Tibial artery (tissue), 4 donors: Measurements from ENCODE around the gene SEM1.

Experiments used
- DNase-seq, 2 donors: peaks; one replicate each; pipeline ENCODE4 v3.0.0-alpha.2; 2019
- H3K27ac ChIP-seq, 2 donors: fragments of 200-600 bp; sonication (generic) in 1 of 2; 1 replicate in 1 of 2; 2 replicates in 1 of 2; pipeline ENCODE4 v1.5.1; 2018 to 2019; ENCODE audit warnings: mild to moderate bottlenecking in 1 of 2
- H3K27me3 ChIP-seq, 2 donors: fragments of 200-600 bp; sonication (generic) in 1 of 2; one replicate each; pipeline versions ENCODE4 v1.5.1 to v1.6.0; 2016 to 2019
- H3K36me3 ChIP-seq, 3 donors: fragments of 200-600 bp; sonication (generic) in 2 of 3; one replicate each; pipeline ENCODE4 v1.5.1; 2016 to 2019; ENCODE audit warnings: mild to moderate bottlenecking in 2 of 3
- H3K4me1 ChIP-seq, 4 donors: fragments of 200-600 bp; sonication (generic) in 2 of 4; 1 replicate in 3 of 4; 2 replicates in 1 of 4; pipeline ENCODE4 v1.5.1; 2016 to 2019
- H3K4me3 ChIP-seq, 2 donors: fragments of 200-600 bp; sonication (generic) in 1 of 2; 1 replicate in 1 of 2; 2 replicates in 1 of 2; pipeline ENCODE4 v1.5.1; 2018 to 2019; ENCODE audit warnings: mild to moderate bottlenecking in 2 of 2
- H3K9me3 ChIP-seq, 3 donors: fragments of 200-600 bp; sonication (generic) in 1 of 3; one replicate each; pipeline ENCODE4 v1.5.1; 2016 to 2019
- CTCF ChIP-seq, 2 experiments: fragments of 200-600 bp in 1 of 2; fragments of 450-650 bp in 1 of 2; IDR thresholded peaks; one replicate each; pipeline ENCODE4 v1.5.1; 2017 to 2019; ENCODE audit warnings: antibody characterized with exemption in 2 of 2, mild to moderate bottlenecking in 1 of 2, moderate library complexity in 1 of 2
- intact Hi-C: fragments of 100-400 bp; cut with DNase I; formaldehyde crosslinking; loops from one replicate; pipeline ENCODE4 v1.15.0; 2023; ENCODE audit warnings: low total_unique reads

The SEM1 gene

DNA sequence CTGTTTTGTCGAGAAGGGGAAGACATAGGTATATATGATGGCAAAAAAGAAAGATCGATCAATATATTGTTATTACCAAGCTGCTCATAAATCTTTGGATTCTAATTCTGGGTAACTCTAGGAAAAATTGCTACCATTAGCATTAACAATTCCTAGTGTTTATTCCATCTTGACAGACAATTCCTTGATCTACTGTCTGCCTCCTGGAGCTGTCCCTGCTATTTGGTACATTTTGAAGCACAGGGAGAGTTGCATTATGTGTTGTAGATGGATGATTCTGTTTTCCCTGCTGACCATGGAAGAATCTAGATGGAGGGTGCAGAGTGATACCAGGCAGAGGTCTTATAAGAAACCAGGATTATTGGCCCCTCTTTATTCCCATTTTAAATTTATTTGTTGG, 29.1 kb upstream of the SEM1 start:
- Histone ChIP-seq H3K4me1 (no peaks in the 10 kb centered on the region), H3K4me3 (no peak overlapping the region), H3K9me3 (no peaks in the 10 kb centered on the region), H3K27ac (no peak overlapping the region), H3K27me3 (peaks cover 0 to 5% of the 10 kb centered on the region in 2 donors), H3K36me3 (no peaks in the 10 kb centered on the region)
- TF ChIP-seq CTCF (IDR thresholded peaks at IDR 0.05) = no peak
- intact Hi-C loops = no loop called here
- no peak for DNase-seq

GRCh38 chr7:96737545-96738050, 28.0 kb upstream of the SEM1 start:
- no peak for TF ChIP-seq CTCF (IDR thresholded peaks at IDR 0.05)
- intact Hi-C loops = no loop called here
- H3K27ac ChIP-seq = no peak overlapping the region
- H3K9me3 ChIP-seq = no peaks in the 10 kb centered on the region
- no peak for DNase-seq
- no peak overlapping the region for H3K4me3 ChIP-seq
- peaks cover 0 to 5% of the 10 kb centered on the region in 2 donors for H3K27me3 ChIP-seq
- no peaks in the 10 kb centered on the region for H3K4me1 ChIP-seq
- H3K36me3 ChIP-seq = no peaks in the 10 kb centered on the region

DNA sequence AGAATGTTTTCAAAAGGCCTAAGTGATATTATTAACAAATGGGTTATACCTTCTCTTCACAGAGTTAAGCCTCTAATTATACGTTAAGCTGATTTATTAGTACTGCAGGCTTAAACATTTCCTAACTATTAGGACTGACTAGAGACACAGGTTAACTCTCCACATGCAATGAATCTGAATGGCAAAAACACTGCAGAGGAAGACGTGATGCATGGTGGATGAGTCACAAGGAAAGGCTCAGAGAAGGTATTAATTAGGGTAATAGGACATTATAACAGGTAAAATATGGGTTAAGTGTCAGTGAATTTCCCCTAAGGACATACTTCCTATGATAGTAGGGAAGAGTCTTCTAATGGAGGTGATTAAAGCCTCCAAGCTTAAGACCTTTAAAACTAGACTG, 24.7 kb upstream of the SEM1 start:
- no peaks in the 10 kb centered on the region for H3K4me1 ChIP-seq
- no peak for TF ChIP-seq CTCF (IDR thresholded peaks at IDR 0.05)
- no peak overlapping the region for H3K4me3 ChIP-seq
- no peak overlapping the region for H3K27ac ChIP-seq
- H3K27me3 ChIP-seq = no peaks in the 10 kb centered on the region
- no peak for DNase-seq
- no peaks in the 10 kb centered on the region for H3K36me3 ChIP-seq
- intact Hi-C loops = no loop called here
- H3K9me3 ChIP-seq = no peaks in the 10 kb centered on the region

GRCh38 chr7:96729820-96730219, 20.2 kb upstream of the SEM1 start:
- no peaks in the 10 kb centered on the region for H3K27me3 ChIP-seq
- intact Hi-C loops = no loop called here
- H3K9me3 ChIP-seq = no peaks in the 10 kb centered on the region
- no peak overlapping the region for H3K27ac ChIP-seq
- TF ChIP-seq CTCF (IDR thresholded peaks at IDR 0.05) = no peak
- no peaks in the 10 kb centered on the region for H3K36me3 ChIP-seq
- no peak for DNase-seq
- H3K4me1 ChIP-seq = no peaks in the 10 kb centered on the region
- H3K4me3 ChIP-seq = no peak overlapping the region

DNA sequence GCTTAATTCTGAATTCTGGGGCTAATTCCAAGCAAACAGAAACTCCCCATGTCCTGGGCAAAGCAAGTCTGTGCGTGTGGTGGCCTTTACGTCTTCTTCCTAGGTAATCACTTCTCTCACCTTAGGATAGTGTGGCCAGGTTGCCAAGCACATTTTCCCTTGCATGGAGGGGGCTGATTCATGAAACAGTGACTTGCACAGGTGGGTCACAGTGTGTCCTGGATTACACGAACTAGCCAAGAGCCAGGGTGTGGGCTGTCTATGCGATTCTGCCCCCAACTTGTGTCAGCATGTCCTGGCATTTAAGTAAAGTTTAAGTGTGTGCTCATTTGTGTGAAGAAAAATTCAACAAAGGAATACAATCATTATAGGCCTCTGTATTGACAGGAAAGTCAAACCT, 18.5 kb upstream of the SEM1 start:
- no peaks in the 10 kb centered on the region for H3K4me1 ChIP-seq
- no peak for DNase-seq
- intact Hi-C loops = no loop called here
- H3K4me3 ChIP-seq = no peak overlapping the region
- no peaks in the 10 kb centered on the region for H3K9me3 ChIP-seq
- H3K27ac ChIP-seq = no peak overlapping the region
- no peak for TF ChIP-seq CTCF (IDR thresholded peaks at IDR 0.05)
- no peaks in the 10 kb centered on the region for H3K36me3 ChIP-seq
- no peaks in the 10 kb centered on the region for H3K27me3 ChIP-seq

GRCh38 chr7:96727534-96728088, 18.0 kb upstream of the SEM1 start:
- Histone ChIP-seq H3K27me3 (no peaks in the 10 kb centered on the region), H3K4me1 (no peaks in the 10 kb centered on the region), H3K36me3 (no peaks in the 10 kb centered on the region), H3K9me3 (no peaks in the 10 kb centered on the region), H3K27ac (no peak overlapping the region), H3K4me3 (no peak overlapping the region)
- DNase-seq = no peak
- no peak for TF ChIP-seq CTCF (IDR thresholded peaks at IDR 0.05)
- intact Hi-C loops = no loop called here
